ENCODE data around the gene MRPL1. TPM values are rescaled to one million over a fixed set of nuclear protein-coding genes. Genes with fewer than 3 reads are reported as not detected.

Gene MRPL1
- total and polyA plus RNA-seq, 2 of the 13 experiments (the other 11 are each of a cell fraction or from before 2014, with no cell fraction given) = 23.3 to 61.5 TPM

GRCh38 chr4:77818602-77819403 is 43.8 kb upstream of the MRPL1 start, which contains the start of gene CNOT6L (continued):
- TF ChIP-seq ETS1 (CRISPR knock-in tag; IDR thresholded peaks at IDR 0.05) = 0 out of 2 replicates have a peak, but pooled peaks have one; percentile 65
- TF ChIP-seq ZSCAN25 (CRISPR knock-in tag; IDR thresholded peaks at IDR 0.05) = no peak
- peak; percentile 21; the same call in 1 of the 2 replicates for TF ChIP-seq KAT8 (CRISPR knock-in tag; IDR thresholded peaks at IDR 0.05)
- no peak for TF ChIP-seq ZNF10 (CRISPR knock-in tag; IDR thresholded peaks at IDR 0.05; ENCODE audit: borderline replicate concordance, low read depth)
- TF ChIP-seq ZNF589 (CRISPR knock-in tag; conservative IDR thresholded peaks at IDR 0.05) = no peak
- no peak for TF ChIP-seq HNRNPUL1 (IDR thresholded peaks at IDR 0.05; ENCODE audit: low read depth, low read length)
- TF ChIP-seq SYNCRIP (IDR thresholded peaks at IDR 0.05; ENCODE audit: insufficient read depth, low read depth, low read length) = no peak
- no peak for TF ChIP-seq EEA1 (CRISPR knock-in tag; IDR thresholded peaks at IDR 0.05; ENCODE audit: borderline replicate concordance)
- TF ChIP-seq SAFB2 (CRISPR knock-in tag; IDR thresholded peaks at IDR 0.05; ENCODE audit: borderline replicate concordance, low read depth) = no peak
- TF ChIP-seq ZNF563 (CRISPR knock-in tag; IDR thresholded peaks at IDR 0.05) = peak; percentile 41; the same call in 1 of the 2 replicates
- TF ChIP-seq ZNF574 (CRISPR knock-in tag; IDR thresholded peaks at IDR 0.05) = peak; percentile 42; the same call in 1 of the 2 replicates
- TF ChIP-seq RAD21 (CRISPR knock-in tag; IDR thresholded peaks at IDR 0.05) = 0 out of 2 replicates have a peak, but pooled peaks have one; percentile 10
- TF ChIP-seq ZNF282 (IDR thresholded peaks at IDR 0.05; ENCODE audit: partially characterized antibody) = no peak
- TF ChIP-seq THAP11 (CRISPR knock-in tag; IDR thresholded peaks at IDR 0.05) = 0 out of 2 replicates have a peak, but pooled peaks have one; percentile 24
- TF ChIP-seq ZSCAN21 (CRISPR knock-in tag; IDR thresholded peaks at IDR 0.05; ENCODE audit: borderline replicate concordance) = 0 out of 2 replicates have a peak, but pooled peaks have one; percentile 19
- no peak for TF ChIP-seq HMGA1 (CRISPR knock-in tag; conservative IDR thresholded peaks at IDR 0.05)
- no peak for TF ChIP-seq ZBTB3 (CRISPR knock-in tag; IDR thresholded peaks at IDR 0.05; ENCODE audit: borderline replicate concordance, low read depth)
- peak; percentile 63 for TF ChIP-seq ZNF687 (CRISPR knock-in tag; IDR thresholded peaks at IDR 0.05)
- 0 out of 2 replicates have a peak, but pooled peaks have one; percentile 2 for TF ChIP-seq MXD4 (CRISPR knock-in tag; IDR thresholded peaks at IDR 0.05)
